Erythroblast (primary cell): Measurements from ENCODE around the gene CDH5.

ENCODE experiments used
- GATA1 ChIP-seq: IDR thresholded peaks from 2 replicates; pipeline ENCODE4 v1.6.1; 2011; ENCODE audit warnings: low read depth, mild to moderate bottlenecking, control low read depth, low read length, moderate library complexity
- POLR2A ChIP-seq: IDR thresholded peaks from 2 replicates; pipeline ENCODE4 v1.6.1; 2011; ENCODE audit warnings: mild to moderate bottlenecking, low read length

GRCh38 chr16:66353055-66353454, 13.4 kb upstream of the CDH5 start:
- TF ChIP-seq POLR2A, result no peak
- TF ChIP-seq GATA1, result no peak
